HepG2 (cell line): Measurements from ENCODE around the gene SOX12. TPM values are rescaled to one million over a fixed set of nuclear protein-coding genes. Genes with fewer than 3 reads are reported as not detected.

ENCODE experiments used
- FOXK1 ChIP-seq: sonication (generic); formaldehyde crosslinking; IDR thresholded peaks from 2 replicates; pipeline ENCODE4 v1.4.0; 2020; ENCODE audit warnings: low read depth, missing genetic modification reagents, borderline replicate concordance
- HNF4G ChIP-seq, 2 experiments: sonication (generic) in 1 of 2; formaldehyde crosslinking in 1 of 2; IDR thresholded peaks; 2 replicates each; pipeline versions ENCODE4 v1.4.0 to v1.6.1; 2011 to 2020; ENCODE audit warnings: borderline replicate concordance in 2 of 2, low read depth in 2 of 2, mild to moderate bottlenecking in 2 of 2, low read length in 1 of 2, missing genetic modification reagents in 1 of 2, moderate library complexity in 1 of 2
- KLF12 ChIP-seq: sonication (generic); formaldehyde crosslinking; IDR thresholded peaks from 2 replicates; pipeline ENCODE4 v1.4.0; 2020; ENCODE audit warnings: missing genetic modification reagents, borderline replicate concordance
- KLF16 ChIP-seq, 2 experiments: sonication (generic) in 1 of 2; formaldehyde crosslinking in 1 of 2; IDR thresholded peaks; 2 replicates each; pipeline versions ENCODE4 v1.6.1 to v1.8.0; 2016 to 2023; ENCODE audit warnings: missing genetic modification reagents in 2 of 2, missing compliant biosample characterization in 1 of 2
- LCORL ChIP-seq, 2 experiments: fragments of 450-650 bp in 1 of 2; sonication (generic) in 1 of 2; formaldehyde crosslinking in 1 of 2; IDR thresholded peaks; 2 replicates each; pipeline versions ENCODE4 v1.5.0 to v1.6.1; 2017 to 2020; ENCODE audit warnings: antibody characterized with exemption in 1 of 2, missing genetic modification reagents in 1 of 2
- NFIC ChIP-seq: IDR thresholded peaks from 2 replicates; pipeline ENCODE4 v1.6.1; 2012; ENCODE audit warnings: mild to moderate bottlenecking, low read length, inconsistent platforms
- NR1H2 ChIP-seq: sonication (generic); formaldehyde crosslinking; IDR thresholded peaks from 2 replicates; pipeline ENCODE4 v1.8.1; 2022; ENCODE audit warnings: low read depth, missing genetic modification reagents, borderline replicate concordance
- PAF1 ChIP-seq: IDR thresholded peaks from 2 replicates; pipeline ENCODE4 v1.6.1; 2016; ENCODE audit warnings: missing genetic modification reagents, missing compliant biosample characterization
- REPIN1 ChIP-seq: sonication (generic); formaldehyde crosslinking; IDR thresholded peaks from 2 replicates; pipeline ENCODE4 v1.8.0; 2022; ENCODE audit warnings: missing genetic modification reagents, low read depth, mild to moderate bottlenecking, borderline replicate concordance
- SCMH1 ChIP-seq: sonication (generic); formaldehyde crosslinking; IDR thresholded peaks from 2 replicates; pipeline ENCODE4 v1.9.0; 2021; ENCODE audit warnings: missing genetic modification reagents, mild to moderate bottlenecking, borderline replicate concordance
- XRCC5 ChIP-seq: fragments of 200-400 bp; formaldehyde crosslinking; optimal IDR thresholded peaks from 2 replicates; pipeline ENCODE3; 2017; ENCODE audit warnings: mild to moderate bottlenecking, low read length
- ZBTB21 ChIP-seq: sonication (generic); formaldehyde crosslinking; IDR thresholded peaks from 2 replicates; pipeline ENCODE4 v1.4.0; 2020; ENCODE audit warnings: missing genetic modification reagents
- ZFP41 ChIP-seq: sonication (generic); formaldehyde crosslinking; IDR thresholded peaks from 2 replicates; pipeline ENCODE4 v1.4.0; 2020; ENCODE audit warnings: mild to moderate bottlenecking, missing genetic modification reagents, borderline replicate concordance
- ZNF160 ChIP-seq: sonication (generic); formaldehyde crosslinking; IDR thresholded peaks from 2 replicates; pipeline ENCODE4 v1.8.0; 2022; ENCODE audit warnings: mild to moderate bottlenecking, inconsistent platforms, missing genetic modification reagents
- ZNF446 ChIP-seq: sonication (generic); formaldehyde crosslinking; IDR thresholded peaks from 2 replicates; pipeline ENCODE4 v1.5.0; 2020; ENCODE audit warnings: mild to moderate bottlenecking, missing genetic modification reagents
- ZNF629 ChIP-seq: sonication (generic); formaldehyde crosslinking; conservative IDR thresholded peaks from 2 replicates; pipeline ENCODE4 v1.5.0; 2020; ENCODE audit warnings: missing genetic modification reagents
- ZSCAN9 ChIP-seq: IDR thresholded peaks from 2 replicates; pipeline ENCODE4 v1.6.1; 2016; ENCODE audit warnings: borderline replicate concordance
- polyA plus RNA-seq, 8 experiments: library from polyadenylated mRNA; depleted of rRNA in 3 of 8; stranded (reverse) in 7 of 8; unstranded in 1 of 8; fragments of >200 nt; fragmentation: Illumina TruSeq in 4 of 8; extraction: Trizol in 4 of 8; gene quantifications; 2 replicates each; pipeline versions ENCODE4 v1.2.1 to v1.2.3, GENCODE V29; 2011 to 2016; ENCODE audit warnings: low read depth in 4 of 8, missing spikeins in 1 of 8, mixed read lengths in 1 of 8; ENCODE audit not compliant: insufficient read depth in 1 of 8
- total RNA-seq, 5 experiments: library from RNA; depleted of rRNA; stranded (reverse); fragments of >200 nt; fragmentation: Illumina TruSeq; extraction: Trizol; gene quantifications; 2 replicates each; pipeline ENCODE4 v1.2.3, GENCODE V29; 2016; ENCODE audit warnings: low read depth in 1 of 5
- TF ChIP-seq, protein P1 (sequence below): sonication (generic); formaldehyde crosslinking; IDR thresholded peaks from 2 replicates; pipeline ENCODE4 v1.4.0; 2020; ENCODE audit warnings: missing genetic modification reagents, borderline replicate concordance
- TF ChIP-seq, protein P2 (sequence below): sonication (generic); formaldehyde crosslinking; IDR thresholded peaks from 2 replicates; pipeline ENCODE4 v1.8.0; 2022; ENCODE audit warnings: mild to moderate bottlenecking, missing genetic modification reagents, borderline replicate concordance
- TF ChIP-seq, protein P3 (sequence below): sonication (generic); formaldehyde crosslinking; IDR thresholded peaks from 2 replicates; pipeline ENCODE4 v1.5.0; 2020; ENCODE audit warnings: missing genetic modification reagents
- TF ChIP-seq, protein P4 (sequence below): sonication (generic); formaldehyde crosslinking; IDR thresholded peaks from 2 replicates; pipeline ENCODE4 v1.5.0; 2020; ENCODE audit warnings: mild to moderate bottlenecking, missing genetic modification reagents

Gene SOX12
- total and polyA plus RNA-seq, 2 of the 13 experiments (the other 11 are each of a cell fraction or from before 2014, with no cell fraction given), result 10.0 to 18.7 TPM

DNA sequence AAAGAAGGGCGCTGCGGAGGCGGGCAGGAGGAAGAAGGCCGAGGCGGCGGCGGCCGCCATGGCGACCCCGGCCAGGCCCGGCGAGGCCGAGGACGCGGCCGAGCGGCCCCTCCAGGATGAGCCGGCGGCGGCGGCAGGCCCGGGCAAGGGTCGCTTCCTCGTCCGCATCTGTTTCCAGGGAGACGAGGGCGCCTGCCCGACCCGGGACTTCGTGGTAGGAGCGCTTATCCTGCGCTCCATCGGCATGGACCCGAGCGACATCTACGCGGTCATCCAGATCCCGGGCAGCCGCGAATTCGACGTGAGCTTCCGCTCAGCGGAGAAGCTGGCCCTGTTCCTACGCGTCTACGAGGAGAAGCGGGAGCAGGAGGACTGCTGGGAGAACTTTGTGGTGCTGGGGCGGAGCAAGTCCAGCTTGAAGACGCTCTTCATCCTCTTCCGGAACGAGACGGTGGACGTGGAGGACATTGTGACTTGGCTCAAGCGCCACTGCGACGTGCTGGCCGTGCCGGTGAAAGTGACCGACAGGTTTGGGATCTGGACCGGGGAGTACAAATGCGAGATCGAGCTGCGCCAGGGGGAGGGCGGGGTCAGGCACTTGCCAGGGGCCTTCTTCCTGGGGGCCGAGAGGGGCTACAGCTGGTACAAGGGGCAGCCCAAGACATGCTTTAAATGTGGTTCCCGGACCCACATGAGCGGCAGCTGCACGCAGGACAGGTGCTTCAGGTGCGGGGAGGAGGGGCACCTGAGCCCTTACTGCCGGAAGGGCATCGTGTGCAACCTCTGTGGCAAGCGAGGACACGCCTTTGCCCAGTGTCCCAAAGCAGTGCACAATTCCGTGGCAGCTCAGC lies 27.2 kb upstream of the SOX12 start (continued):
- TF ChIP-seq ZNF446 (CRISPR knock-in tag), result no peak
- no peak for TF ChIP-seq LCORL (IDR thresholded peaks at IDR 0.05)
- TF ChIP-seq LCORL (CRISPR knock-in tag; IDR thresholded peaks at IDR 0.05), result 0 out of 2 replicates have a peak, but pooled peaks have one; percentile 33
- TF ChIP-seq NFIC, result no peak
- TF ChIP-seq KLF12, result no peak
- peak; percentile 13 for TF ChIP-seq XRCC5
- TF ChIP-seq ZNF629 (CRISPR knock-in tag), result no peak; the same call in 1 of the 2 replicates
- 0 out of 2 replicates have a peak, but pooled peaks have one; percentile 2 for TF ChIP-seq HNF4G (IDR thresholded peaks at IDR 0.05; ENCODE audit: borderline replicate concordance, low read depth, low read length)
- no peak; the same call in 1 of the 2 replicates for TF ChIP-seq HNF4G (CRISPR knock-in tag; IDR thresholded peaks at IDR 0.05; ENCODE audit: borderline replicate concordance, low read depth)
- no peak for TF ChIP-seq SCMH1 (CRISPR knock-in tag)
- TF ChIP-seq, protein P1, sequence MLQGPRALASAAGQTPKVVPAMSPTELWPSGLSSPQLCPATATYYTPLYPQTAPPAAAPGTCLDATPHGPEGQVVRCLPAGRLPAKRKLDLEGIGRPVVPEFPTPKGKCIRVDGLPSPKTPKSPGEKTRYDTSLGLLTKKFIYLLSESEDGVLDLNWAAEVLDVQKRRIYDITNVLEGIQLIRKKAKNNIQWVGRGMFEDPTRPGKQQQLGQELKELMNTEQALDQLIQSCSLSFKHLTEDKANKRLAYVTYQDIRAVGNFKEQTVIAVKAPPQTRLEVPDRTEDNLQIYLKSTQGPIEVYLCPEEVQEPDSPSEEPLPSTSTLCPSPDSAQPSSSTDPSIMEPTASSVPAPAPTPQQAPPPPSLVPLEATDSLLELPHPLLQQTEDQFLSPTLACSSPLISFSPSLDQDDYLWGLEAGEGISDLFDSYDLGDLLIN (CRISPR knock-in tag), result no peak; the same call in 1 of the 2 replicates
- TF ChIP-seq NR1H2, result no peak
- TF ChIP-seq ZFP41, result peak; percentile 83; the same call in 1 of the 2 replicates
- TF ChIP-seq, protein P2, sequence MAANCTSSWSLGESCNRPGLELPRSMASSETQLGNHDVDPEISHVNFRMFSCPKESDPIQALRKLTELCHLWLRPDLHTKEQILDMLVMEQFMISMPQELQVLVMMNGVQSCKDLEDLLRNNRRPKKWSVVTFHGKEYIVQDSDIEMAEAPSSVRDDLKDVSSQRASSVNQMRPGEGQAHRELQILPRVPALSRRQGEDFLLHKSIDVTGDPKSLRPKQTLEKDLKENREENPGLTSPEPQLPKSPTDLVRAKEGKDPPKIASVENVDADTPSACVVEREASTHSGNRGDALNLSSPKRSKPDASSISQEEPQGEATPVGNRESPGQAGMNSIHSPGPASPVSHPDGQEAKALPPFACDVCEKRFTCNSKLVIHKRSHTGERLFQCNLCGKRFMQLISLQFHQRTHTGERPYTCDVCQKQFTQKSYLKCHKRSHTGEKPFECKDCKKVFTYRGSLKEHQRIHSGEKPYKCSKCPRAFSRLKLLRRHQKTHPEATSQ, result 0 out of 2 replicates have a peak, but pooled peaks have one; percentile 79
- TF ChIP-seq REPIN1 (CRISPR knock-in tag), result peak; percentile 55; the same call in 1 of the 2 replicates
- TF ChIP-seq KLF16 (CRISPR knock-in tag; IDR thresholded peaks at IDR 0.05), result peak in 1 of 2 experiments; percentile 19; a peak in 1 of 4 replicates
- TF ChIP-seq FOXK1 (CRISPR knock-in tag), result peak; percentile 57; the same call in 1 of the 2 replicates
- peak; percentile 83; the same call in 1 of the 2 replicates for TF ChIP-seq ZNF160 (CRISPR knock-in tag)
- TF ChIP-seq, protein P3, sequence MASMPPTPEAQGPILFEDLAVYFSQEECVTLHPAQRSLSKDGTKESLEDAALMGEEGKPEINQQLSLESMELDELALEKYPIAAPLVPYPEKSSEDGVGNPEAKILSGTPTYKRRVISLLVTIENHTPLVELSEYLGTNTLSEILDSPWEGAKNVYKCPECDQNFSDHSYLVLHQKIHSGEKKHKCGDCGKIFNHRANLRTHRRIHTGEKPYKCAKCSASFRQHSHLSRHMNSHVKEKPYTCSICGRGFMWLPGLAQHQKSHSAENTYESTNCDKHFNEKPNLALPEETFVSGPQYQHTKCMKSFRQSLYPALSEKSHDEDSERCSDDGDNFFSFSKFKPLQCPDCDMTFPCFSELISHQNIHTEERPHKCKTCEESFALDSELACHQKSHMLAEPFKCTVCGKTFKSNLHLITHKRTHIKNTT (CRISPR knock-in tag), result no peak
- TF ChIP-seq, protein P4, sequence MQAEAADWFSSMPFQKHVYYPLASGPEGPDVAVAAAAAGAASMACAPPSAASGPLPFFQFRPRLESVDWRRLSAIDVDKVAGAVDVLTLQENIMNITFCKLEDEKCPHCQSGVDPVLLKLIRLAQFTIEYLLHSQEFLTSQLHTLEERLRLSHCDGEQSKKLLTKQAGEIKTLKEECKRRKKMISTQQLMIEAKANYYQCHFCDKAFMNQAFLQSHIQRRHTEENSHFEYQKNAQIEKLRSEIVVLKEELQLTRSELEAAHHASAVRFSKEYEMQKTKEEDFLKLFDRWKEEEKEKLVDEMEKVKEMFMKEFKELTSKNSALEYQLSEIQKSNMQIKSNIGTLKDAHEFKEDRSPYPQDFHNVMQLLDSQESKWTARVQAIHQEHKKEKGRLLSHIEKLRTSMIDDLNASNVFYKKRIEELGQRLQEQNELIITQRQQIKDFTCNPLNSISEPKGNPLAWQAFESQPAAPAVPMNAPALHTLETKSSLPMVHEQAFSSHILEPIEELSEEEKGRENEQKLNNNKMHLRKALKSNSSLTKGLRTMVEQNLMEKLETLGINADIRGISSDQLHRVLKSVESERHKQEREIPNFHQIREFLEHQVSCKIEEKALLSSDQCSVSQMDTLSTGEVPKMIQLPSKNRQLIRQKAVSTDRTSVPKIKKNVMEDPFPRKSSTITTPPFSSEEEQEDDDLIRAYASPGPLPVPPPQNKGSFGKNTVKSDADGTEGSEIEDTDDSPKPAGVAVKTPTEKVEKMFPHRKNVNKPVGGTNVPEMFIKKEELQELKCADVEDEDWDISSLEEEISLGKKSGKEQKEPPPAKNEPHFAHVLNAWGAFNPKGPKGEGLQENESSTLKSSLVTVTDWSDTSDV (CRISPR knock-in tag), result no peak
- peak; percentile 87; the same call in 1 of the 2 replicates for TF ChIP-seq ZSCAN9 (CRISPR knock-in tag)
- TF ChIP-seq PAF1 (CRISPR knock-in tag), result 0 out of 2 replicates have a peak, but pooled peaks have one; percentile 46
- TF ChIP-seq ZBTB21 (CRISPR knock-in tag), result 0 out of 2 replicates have a peak, but pooled peaks have one; percentile 17
